Measurements from ENCODE around the gene DENND5A.
A peak's percentile ranks its signal among the peaks of the same experiment; 100 is the strongest.
"Not testable (repeated sequence)": the region's sequence is repeated elsewhere in the genome, so short reads cannot be mapped to it uniquely, and the experiment has no call there.

DENND5A gene

DNA sequence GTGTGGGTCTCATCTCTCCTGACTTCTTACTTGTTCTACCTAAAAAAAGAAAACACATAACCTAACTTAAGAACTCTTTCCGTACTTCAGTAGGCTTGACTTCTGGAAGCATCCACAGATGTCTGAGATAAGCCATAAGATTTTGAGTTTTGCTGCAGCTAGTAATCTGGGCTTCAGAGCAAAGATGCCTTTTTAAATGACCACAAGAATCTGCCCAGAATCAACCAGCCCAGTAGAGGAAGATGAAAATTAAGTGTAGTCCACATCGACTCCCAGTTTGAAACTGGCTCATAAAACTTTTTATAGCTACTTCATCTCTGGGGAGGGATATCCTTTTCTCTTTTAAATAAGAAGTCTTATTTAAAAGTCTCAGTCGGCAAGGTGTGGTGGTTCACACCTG, 10.7 kb downstream of the DENND5A start:
- Mint-ChIP-seq H3K4me3 (no peak overlapping the region), H3K4me1 (ENCODE audit: low read depth in 2 of 2) (peaks cover 9 to 12% of the 10 kb centered on the region in 2 donors), H3K27me3 (no peaks in the 10 kb centered on the region), H3K27ac (no peak overlapping the region), H3K9me3 (no peaks in the 10 kb centered on the region), H3K36me3 (ENCODE audit: insufficient read depth) (peaks cover 16% of the 10 kb centered on the region)
- no peak for ATAC-seq (replicated peaks)
- DNase-seq, result no peak

DNA sequence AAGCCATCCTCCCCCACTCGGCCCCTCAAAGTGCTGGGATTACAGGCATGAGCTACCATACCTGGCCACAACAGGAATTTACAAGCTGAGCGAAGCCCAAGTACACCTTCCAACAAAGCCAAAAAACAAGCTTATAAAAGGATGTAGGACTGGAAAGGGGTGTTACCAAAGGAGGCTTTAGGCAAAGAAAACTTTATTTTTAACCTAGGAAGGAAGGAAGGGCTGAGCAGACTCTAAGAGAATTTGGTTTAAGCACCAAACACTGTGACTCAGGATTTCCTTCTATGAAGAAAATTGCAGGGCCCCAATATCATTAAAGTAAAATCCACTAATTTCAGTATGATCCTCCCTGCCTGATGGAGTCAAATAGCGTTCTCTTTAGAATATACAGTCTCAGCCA, 12.1 kb downstream of the DENND5A start:
- H3K9me3 Mint-ChIP-seq, result no peaks in the 10 kb centered on the region
- H3K4me1 Mint-ChIP-seq (ENCODE audit: low read depth in 2 of 2), result peaks cover 9 to 12% of the 10 kb centered on the region in 2 donors
- ATAC-seq (replicated peaks) (no peak), DNase-seq (no peak)
- peak overlapping the region; percentile 15 to 16 for H3K27ac Mint-ChIP-seq
- H3K27me3 Mint-ChIP-seq, result no peaks in the 10 kb centered on the region
- H3K36me3 Mint-ChIP-seq (ENCODE audit: insufficient read depth), result peaks cover 19% of the 10 kb centered on the region
- H3K4me3 Mint-ChIP-seq, result no peak overlapping the region

DNA sequence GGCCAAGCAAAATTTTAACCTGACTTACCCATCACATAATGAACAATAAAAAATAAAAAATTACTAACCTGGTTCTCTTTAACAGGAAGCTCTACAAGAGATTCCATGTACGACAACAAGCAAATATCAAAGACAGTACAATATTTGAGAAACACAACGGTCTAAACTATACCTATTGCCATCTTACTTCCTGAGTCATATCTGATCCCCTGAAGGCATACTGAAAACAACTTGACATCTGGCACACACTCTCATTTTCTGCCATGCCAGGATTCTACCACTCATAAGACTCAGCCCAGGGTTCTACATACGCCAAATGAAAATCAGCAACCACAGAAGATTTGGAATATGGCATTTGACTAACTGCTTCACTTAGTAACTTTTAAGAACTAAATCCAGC, 13.8 kb downstream of the DENND5A start:
- Mint-ChIP-seq H3K4me3 (peak overlapping the region in 1 of 2 donors; percentile 43), H3K27me3 (no peaks in the 10 kb centered on the region), H3K27ac (no peak overlapping the region), H3K9me3 (no peaks in the 10 kb centered on the region), H3K36me3 (ENCODE audit: insufficient read depth) (peaks cover 19% of the 10 kb centered on the region), H3K4me1 (ENCODE audit: low read depth in 2 of 2) (peaks cover 9 to 12% of the 10 kb centered on the region in 2 donors)
- ATAC-seq (replicated peaks), result no peak
- DNase-seq, result no peak

DNA sequence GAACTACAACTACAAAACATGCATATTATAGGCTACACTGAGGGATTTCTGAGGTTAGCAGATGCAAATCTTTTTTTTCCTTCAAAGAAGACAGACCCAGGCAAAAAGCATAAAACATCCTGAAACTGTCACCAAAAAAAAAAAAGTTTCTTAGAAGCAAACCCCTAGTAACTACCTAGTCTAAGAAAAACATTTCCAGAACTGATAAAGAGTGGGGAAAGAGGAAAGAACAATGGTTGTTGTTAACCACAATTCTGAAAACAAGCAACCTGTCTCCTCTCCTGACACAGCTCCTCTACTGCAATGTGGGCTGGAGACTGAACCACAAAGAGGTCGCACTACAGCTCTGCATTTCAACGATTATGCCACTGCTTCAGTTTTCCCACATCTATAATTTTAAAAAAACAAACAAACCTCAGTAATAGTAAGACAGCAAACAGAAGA, 15.0 kb downstream of the DENND5A start:
- Mint-ChIP-seq H3K36me3 (ENCODE audit: insufficient read depth) (peaks cover 19% of the 10 kb centered on the region), H3K4me1 (ENCODE audit: low read depth in 2 of 2) (peaks cover 9 to 12% of the 10 kb centered on the region in 2 donors), H3K27ac (peak overlapping the region in 1 of 2 donors; percentile 9), H3K9me3 (no peaks in the 10 kb centered on the region), H3K4me3 (peak overlapping the region; percentile 43 to 48), H3K27me3 (no peaks in the 10 kb centered on the region)
- peak; percentile 92 for ATAC-seq (replicated peaks)
- no peak for DNase-seq

DNA sequence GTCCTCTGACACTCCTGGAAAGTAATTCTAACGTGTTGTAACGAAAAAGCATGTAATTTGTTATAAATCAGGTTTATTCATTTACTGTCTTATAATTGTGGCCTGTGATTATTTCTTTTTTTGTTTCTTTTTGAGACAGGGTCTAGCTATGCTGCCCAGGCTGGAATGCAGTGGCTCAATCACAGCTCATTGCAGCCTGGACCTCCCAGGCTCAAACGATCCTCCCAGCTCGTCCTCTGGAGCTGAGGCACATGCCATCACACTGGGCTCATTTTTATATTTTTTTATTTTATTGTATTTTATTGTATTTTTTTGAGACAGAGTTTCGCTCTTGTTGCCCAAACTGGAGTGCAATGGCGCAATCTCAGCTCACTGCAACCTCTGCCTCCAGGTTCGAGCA, 15.9 kb downstream of the DENND5A start:
- no peaks in the 10 kb centered on the region for H3K27me3 Mint-ChIP-seq
- H3K36me3 Mint-ChIP-seq (ENCODE audit: insufficient read depth), result peaks cover 12% of the 10 kb centered on the region
- H3K27ac Mint-ChIP-seq, result no peak overlapping the region
- H3K4me1 Mint-ChIP-seq (ENCODE audit: low read depth in 2 of 2), result peaks cover 9 to 12% of the 10 kb centered on the region in 2 donors
- H3K9me3 Mint-ChIP-seq, result no peaks in the 10 kb centered on the region
- DNase-seq, result no peak
- ATAC-seq (replicated peaks), result no peak
- H3K4me3 Mint-ChIP-seq, result no peak overlapping the region

DNA sequence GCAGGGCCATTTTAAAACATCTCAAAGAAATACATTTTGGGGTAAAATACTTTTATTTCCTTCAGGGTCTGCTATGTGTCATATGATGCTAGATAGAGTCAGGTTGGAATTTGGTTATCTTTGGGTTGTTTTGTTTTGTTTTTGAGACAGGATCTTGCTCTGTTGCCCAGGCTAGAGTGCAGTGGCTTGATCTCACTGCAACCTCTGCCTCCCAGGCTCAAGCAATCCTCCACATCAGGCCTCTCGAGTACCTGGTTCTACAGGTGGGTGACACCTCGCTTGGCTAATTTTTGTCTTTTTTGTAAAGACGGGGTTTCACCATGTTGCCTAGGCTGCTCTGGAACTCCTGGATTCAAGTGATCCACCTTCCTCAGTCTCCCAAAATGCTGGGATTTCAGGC, 17.3 kb downstream of the DENND5A start:
- Mint-ChIP-seq H3K4me3 (no peak overlapping the region), H3K36me3 (ENCODE audit: insufficient read depth) (peaks cover 12% of the 10 kb centered on the region), H3K27me3 (no peaks in the 10 kb centered on the region), H3K27ac (no peak overlapping the region), H3K4me1 (ENCODE audit: low read depth in 2 of 2) (peaks cover 9 to 12% of the 10 kb centered on the region in 2 donors), H3K9me3 (no peaks in the 10 kb centered on the region)
- DNase-seq (no peak), ATAC-seq (replicated peaks) (no peak)

- not testable (repeated sequence) for ATAC-seq (replicated peaks); H3K27ac Mint-ChIP-seq; H3K36me3 Mint-ChIP-seq (ENCODE audit: insufficient read depth); H3K9me3 Mint-ChIP-seq; H3K4me3 Mint-ChIP-seq; DNase-seq; H3K4me1 Mint-ChIP-seq (ENCODE audit: low read depth in 2 of 2); H3K27me3 Mint-ChIP-seq
Measured at GRCh38 chr11:9236242-9236641, 28.9 kb downstream of the DENND5A start.

DNA sequence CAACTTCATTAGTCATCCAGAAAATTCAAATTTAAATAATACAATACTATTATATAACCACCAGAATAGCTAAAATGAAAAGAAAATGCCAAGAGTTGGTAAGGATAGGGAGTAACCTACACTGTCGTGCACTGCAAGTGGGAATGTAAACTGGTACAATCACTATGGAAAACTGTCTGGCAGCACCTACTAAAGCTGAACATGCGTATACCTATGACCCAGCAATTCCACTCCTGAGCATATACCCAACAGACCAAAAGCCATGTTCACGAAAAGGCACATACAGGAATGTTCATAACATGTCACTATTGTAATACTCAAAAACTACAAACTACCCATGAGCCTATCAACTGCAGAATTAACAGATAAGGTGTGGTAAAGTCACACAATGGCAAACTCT, 32.7 kb downstream of the DENND5A start:
- H3K9me3 Mint-ChIP-seq, result no peaks in the 10 kb centered on the region
- peaks cover 8 to 12% of the 10 kb centered on the region in 2 donors for H3K4me1 Mint-ChIP-seq (ENCODE audit: low read depth in 2 of 2)
- ATAC-seq (replicated peaks), result no peak

GRCh38 chr11:9231848-9232177, 33.3 kb downstream of the DENND5A start:
- Mint-ChIP-seq H3K27ac (no peak overlapping the region), H3K27me3 (no peaks in the 10 kb centered on the region), H3K36me3 (ENCODE audit: insufficient read depth) (no peaks in the 10 kb centered on the region), H3K9me3 (no peaks in the 10 kb centered on the region), H3K4me3 (peak overlapping the region in 1 of 2 donors; percentile 25), H3K4me1 (ENCODE audit: low read depth in 2 of 2) (peaks cover 8 to 12% of the 10 kb centered on the region in 2 donors)
- no peak for DNase-seq
- peak; percentile 24 for ATAC-seq (replicated peaks)

More for the DNA sequence above, 32.7 kb downstream of the DENND5A start:
- Mint-ChIP-seq H3K27me3 (no peaks in the 10 kb centered on the region), H3K27ac (no peak overlapping the region), H3K36me3 (ENCODE audit: insufficient read depth) (no peaks in the 10 kb centered on the region), H3K4me3 (no peak overlapping the region)
- no peak for DNase-seq

- Mint-ChIP-seq H3K9me3 (no peaks in the 10 kb centered on the region), H3K4me3 (no peak overlapping the region), H3K27me3 (no peaks in the 10 kb centered on the region), H3K27ac (no peak overlapping the region), H3K4me1 (ENCODE audit: low read depth in 2 of 2) (peaks cover 8 to 12% of the 10 kb centered on the region in 2 donors), H3K36me3 (ENCODE audit: insufficient read depth) (no peaks in the 10 kb centered on the region)
- ATAC-seq (replicated peaks) (no peak), DNase-seq (no peak)
Measured at GRCh38 chr11:9230296-9230695, 34.9 kb downstream of the DENND5A start.

DNA sequence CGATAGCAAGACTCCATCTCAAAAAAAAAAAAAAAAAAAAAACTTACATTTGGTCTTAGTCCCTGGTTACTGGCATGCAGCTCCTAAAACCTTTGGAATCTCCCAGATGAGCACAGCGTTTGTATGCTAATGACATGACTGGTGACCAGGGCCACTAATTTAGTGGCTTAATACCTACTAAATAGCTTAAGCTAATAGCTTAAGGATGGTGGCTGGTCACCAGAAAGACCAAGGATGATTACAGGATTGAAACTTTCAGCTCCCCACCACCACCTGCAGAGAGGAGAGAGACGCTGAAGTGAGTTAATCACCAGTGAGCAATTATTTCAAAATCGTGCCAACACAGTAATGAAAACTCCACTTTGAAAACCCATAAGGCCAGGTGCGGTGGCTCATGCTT, 37.1 kb downstream of the DENND5A start:
- DNase-seq (no peak), ATAC-seq (replicated peaks) (no peak)
- Mint-ChIP-seq H3K27ac (no peak overlapping the region), H3K4me1 (ENCODE audit: low read depth in 2 of 2) (peaks cover 8 to 12% of the 10 kb centered on the region in 2 donors), H3K27me3 (no peaks in the 10 kb centered on the region), H3K4me3 (no peak overlapping the region), H3K36me3 (ENCODE audit: insufficient read depth) (no peaks in the 10 kb centered on the region), H3K9me3 (no peaks in the 10 kb centered on the region)

DNA sequence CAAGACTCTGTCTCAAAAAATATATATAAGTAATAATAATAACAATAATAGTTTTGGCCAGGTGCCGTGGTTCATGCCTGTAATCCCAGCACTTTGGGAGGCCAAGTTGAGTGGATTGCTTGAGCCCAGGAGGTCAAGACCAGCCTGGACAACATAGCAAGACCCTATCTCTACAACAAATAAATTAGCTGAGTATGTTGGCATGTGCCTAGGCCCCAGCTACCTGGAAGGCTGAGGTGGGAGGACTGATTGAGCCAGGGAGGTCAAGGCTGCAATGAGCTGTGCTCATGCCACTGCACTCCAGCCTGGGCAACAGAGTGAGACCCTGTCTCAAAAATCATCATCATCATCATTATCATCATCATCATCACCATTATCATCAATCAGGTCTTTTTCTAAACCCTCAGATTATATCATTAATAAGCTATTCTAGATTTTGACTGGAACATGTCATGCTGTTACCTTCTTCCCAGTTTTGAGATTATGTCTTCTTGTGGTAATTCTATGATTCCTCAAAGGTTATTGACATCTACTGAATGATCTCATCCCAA, 39.3 kb downstream of the DENND5A start:
- Mint-ChIP-seq H3K36me3 (ENCODE audit: insufficient read depth) (no peaks in the 10 kb centered on the region), H3K27me3 (no peaks in the 10 kb centered on the region)

DNA sequence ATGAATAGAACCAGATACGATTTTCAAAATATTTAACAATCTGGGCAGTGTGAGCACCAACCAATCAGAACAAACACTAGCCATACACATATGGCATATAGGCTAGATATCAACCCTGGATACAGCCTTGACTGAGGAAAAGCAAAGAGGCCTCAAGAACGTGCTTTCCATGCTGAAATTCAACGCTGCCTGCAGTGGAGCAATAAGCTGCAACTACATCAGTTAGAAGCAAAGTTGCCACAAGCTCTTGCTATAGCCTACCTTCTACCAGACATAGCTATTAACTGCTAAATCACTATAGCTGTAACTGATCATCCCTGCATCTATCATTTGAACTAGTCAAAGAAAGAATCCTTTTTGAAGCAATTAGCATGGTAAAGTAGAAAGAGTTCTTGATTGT, 42.5 kb downstream of the DENND5A start:
- no peak for ATAC-seq (replicated peaks)

More for the DNA sequence above, 39.3 kb downstream of the DENND5A start:
- peaks cover 5 to 8% of the 10 kb centered on the region in 2 donors for H3K4me1 Mint-ChIP-seq (ENCODE audit: low read depth in 2 of 2)
- no peak overlapping the region for H3K4me3 Mint-ChIP-seq
- H3K27ac Mint-ChIP-seq, result no peak overlapping the region
- DNase-seq (no peak), ATAC-seq (replicated peaks) (no peak)
- no peaks in the 10 kb centered on the region for H3K9me3 Mint-ChIP-seq

DNA sequence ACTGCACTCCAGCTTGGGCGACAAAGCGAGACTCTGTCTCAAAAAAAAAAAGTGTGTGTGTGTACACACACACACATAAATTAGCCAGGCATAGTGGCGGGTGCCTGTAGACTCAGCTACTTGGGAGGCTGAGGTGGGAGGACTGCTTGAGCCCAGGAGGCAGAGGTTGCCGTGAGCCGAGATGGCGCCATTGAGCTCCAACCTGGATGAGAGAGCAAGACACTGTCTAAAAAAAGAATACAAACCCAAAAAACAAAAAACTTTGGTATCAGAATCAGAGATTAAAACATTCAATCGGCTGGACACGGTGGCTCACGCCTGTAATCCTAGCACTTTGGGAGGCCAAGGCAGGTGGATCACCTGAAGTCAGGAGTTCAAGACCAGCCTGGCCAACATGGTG, 44.3 kb downstream of the DENND5A start:
- ATAC-seq (replicated peaks), result not testable (repeated sequence)

More for the DNA sequence above, 42.5 kb downstream of the DENND5A start:
- Mint-ChIP-seq H3K27ac (no peak overlapping the region), H3K9me3 (no peaks in the 10 kb centered on the region), H3K4me3 (no peak overlapping the region), H3K27me3 (no peaks in the 10 kb centered on the region), H3K36me3 (ENCODE audit: insufficient read depth) (peaks cover 2% of the 10 kb centered on the region), H3K4me1 (ENCODE audit: low read depth in 2 of 2) (no peaks in the 10 kb centered on the region)
- DNase-seq, result no peak

GRCh38 chr11:9219572-9219971, 45.6 kb downstream of the DENND5A start:
- Mint-ChIP-seq H3K36me3 (ENCODE audit: insufficient read depth) (peaks cover 2% of the 10 kb centered on the region), H3K27ac (no peak overlapping the region), H3K4me3 (no peak overlapping the region), H3K4me1 (ENCODE audit: low read depth in 2 of 2) (no peaks in the 10 kb centered on the region), H3K9me3 (no peaks in the 10 kb centered on the region), H3K27me3 (no peaks in the 10 kb centered on the region)
- DNase-seq (no peak), ATAC-seq (replicated peaks) (no peak)

More for the DNA sequence above, 44.3 kb downstream of the DENND5A start:
- H3K27ac Mint-ChIP-seq; H3K4me3 Mint-ChIP-seq; H3K4me1 Mint-ChIP-seq (ENCODE audit: low read depth in 2 of 2); H3K9me3 Mint-ChIP-seq; DNase-seq; H3K36me3 Mint-ChIP-seq (ENCODE audit: insufficient read depth); H3K27me3 Mint-ChIP-seq: not testable (repeated sequence)
